Naive B cell (primary cell): Measurements from ENCODE around the gene MAN1A1. TPM values are rescaled to one million over a fixed set of nuclear protein-coding genes. Genes with fewer than 3 reads are reported as not detected.
A peak's percentile ranks its signal among the peaks of the same experiment; 100 is the strongest.

Experiments used
- ATAC-seq, 2 donors: fragments of 150-1000 bp; cut with Tn5 transposase; 2 replicates each; pipeline ENCODE4 v1.10.0; 2021; ENCODE audit warnings: low read depth in 2 of 2, mild to moderate bottlenecking in 2 of 2, moderate library complexity in 2 of 2
- DNase-seq: peaks from one replicate; pipeline ENCODE4 v3.0.0; 2022
- H3K27ac Mint-ChIP-seq, 6 donors: one replicate each; pipeline ENCODE4 v1.8.0; 2020 to 2022; ENCODE audit warnings: mild to moderate bottlenecking in 6 of 6, mixed read lengths in 6 of 6, moderate library complexity in 5 of 6, inconsistent platforms in 2 of 6
- H3K27me3 Mint-ChIP-seq, 3 donors: one replicate each; pipeline ENCODE4 v1.8.0; 2021 to 2022; ENCODE audit warnings: mixed read lengths in 3 of 3, mild to moderate bottlenecking in 1 of 3
- H3K36me3 Mint-ChIP-seq, 2 donors: one replicate each; pipeline ENCODE4 v1.8.0; 2020 to 2022; ENCODE audit warnings: mixed read lengths in 2 of 2, inconsistent platforms in 1 of 2, mild to moderate bottlenecking in 1 of 2
- H3K4me1 Mint-ChIP-seq, 3 donors: one replicate each; pipeline ENCODE4 v1.8.0; 2020 to 2022; ENCODE audit warnings: mixed read lengths in 3 of 3, inconsistent platforms in 1 of 3, mild to moderate bottlenecking in 1 of 3, moderate library complexity in 1 of 3
- H3K4me3 Mint-ChIP-seq, 8 donors: one replicate each; pipeline ENCODE4 v1.8.0; 2020 to 2022; ENCODE audit warnings: mild to moderate bottlenecking in 8 of 8, mixed read lengths in 8 of 8, moderate library complexity in 8 of 8, inconsistent platforms in 2 of 8
- H3K9me3 Mint-ChIP-seq, 7 donors: one replicate each; pipeline ENCODE4 v1.8.0; 2020 to 2022; ENCODE audit warnings: mixed read lengths in 7 of 7, mild to moderate bottlenecking in 5 of 7, inconsistent platforms in 2 of 7, moderate library complexity in 1 of 7
- polyA plus RNA-seq, 6 donors: library from polyadenylated mRNA; unstranded; fragments of 300-500 nt; fragmentation: Illumina TruSeq; gene quantifications; one replicate each; pipeline ENCODE4 v1.2.3, GENCODE V29; 2021; ENCODE audit warnings: low read depth in 6 of 6

The MAN1A1 gene
- polyA plus RNA-seq, 6 donors from 2014 or later, result 14.2 to 23.1 (median 19.0) TPM

GRCh38 chr6:119215885-119216590, 133.5 kb downstream of the MAN1A1 start:
- peak overlapping the region in 1 of 6 donors; percentile 2 for H3K27ac Mint-ChIP-seq
- H3K36me3 Mint-ChIP-seq, result no peaks in the 10 kb centered on the region
- no peaks in the 10 kb centered on the region for H3K9me3 Mint-ChIP-seq
- DNase-seq, result no peak
- ATAC-seq, result no peak
- peaks cover 0 to 3% (median 0%) of the 10 kb centered on the region in 3 donors for H3K4me1 Mint-ChIP-seq
- H3K4me3 Mint-ChIP-seq, result no peak overlapping the region
- no peaks in the 10 kb centered on the region for H3K27me3 Mint-ChIP-seq

GRCh38 chr6:119215309-119215708, 134.3 kb downstream of the MAN1A1 start:
- Mint-ChIP-seq H3K36me3 (no peaks in the 10 kb centered on the region), H3K27me3 (no peaks in the 10 kb centered on the region), H3K9me3 (no peaks in the 10 kb centered on the region), H3K4me1 (peaks cover 0 to 3% (median 0%) of the 10 kb centered on the region in 3 donors), H3K27ac (no peak overlapping the region), H3K4me3 (no peak overlapping the region)
- DNase-seq (no peak), ATAC-seq (no peak)

- no peaks in the 10 kb centered on the region for H3K27me3 Mint-ChIP-seq
Measured at GRCh38 chr6:119210596-119210995, 139.0 kb downstream of the MAN1A1 start.

GRCh38 chr6:119209452-119210205, 139.9 kb downstream of the MAN1A1 start:
- DNase-seq (no peak), ATAC-seq (no peak)
- Mint-ChIP-seq H3K27me3 (no peaks in the 10 kb centered on the region), H3K9me3 (no peaks in the 10 kb centered on the region), H3K36me3 (peaks cover 0 to 5% of the 10 kb centered on the region in 2 donors), H3K4me1 (peaks cover 13 to 23% (median 19%) of the 10 kb centered on the region in 3 donors), H3K4me3 (no peak overlapping the region), H3K27ac (no peak overlapping the region)

More at GRCh38 chr6:119210596-119210995, 139.0 kb downstream of the MAN1A1 start:
- Mint-ChIP-seq H3K36me3 (peaks cover 0 to 5% of the 10 kb centered on the region in 2 donors), H3K27ac (peak overlapping the region in 1 of 6 donors; percentile 36), H3K4me1 (peaks cover 13 to 24% (median 19%) of the 10 kb centered on the region in 3 donors), H3K9me3 (no peaks in the 10 kb centered on the region), H3K4me3 (no peak overlapping the region)
- DNase-seq (no peak), ATAC-seq (no peak)

GRCh38 chr6:119207971-119208725, 141.4 kb downstream of the MAN1A1 start:
- no peaks in the 10 kb centered on the region for H3K27me3 Mint-ChIP-seq
- H3K27ac Mint-ChIP-seq, result no peak overlapping the region
- H3K9me3 Mint-ChIP-seq, result no peaks in the 10 kb centered on the region
- ATAC-seq (no peak), DNase-seq (no peak)
- peaks cover 7 to 11% of the 10 kb centered on the region in 2 donors for H3K36me3 Mint-ChIP-seq
- H3K4me3 Mint-ChIP-seq, result no peak overlapping the region
- peaks cover 13 to 21% (median 19%) of the 10 kb centered on the region in 3 donors for H3K4me1 Mint-ChIP-seq

GRCh38 chr6:119207327-119207726, 142.2 kb downstream of the MAN1A1 start:
- Mint-ChIP-seq H3K9me3 (no peaks in the 10 kb centered on the region), H3K27me3 (no peaks in the 10 kb centered on the region), H3K36me3 (peaks cover 15 to 19% of the 10 kb centered on the region in 2 donors), H3K27ac (peak overlapping the region in 1 of 6 donors; percentile 75), H3K4me3 (no peak overlapping the region), H3K4me1 (peaks cover 13 to 21% (median 19%) of the 10 kb centered on the region in 3 donors)
- ATAC-seq (no peak), DNase-seq (no peak)

GRCh38 chr6:119205911-119206618, 143.5 kb downstream of the MAN1A1 start:
- ATAC-seq, result peak; percentile 59 to 78

GRCh38 chr6:119204719-119205118, 144.8 kb downstream of the MAN1A1 start:
- DNase-seq (no peak), ATAC-seq (no peak)
- Mint-ChIP-seq H3K9me3 (no peaks in the 10 kb centered on the region), H3K27ac (no peak overlapping the region), H3K27me3 (no peaks in the 10 kb centered on the region), H3K36me3 (peaks cover 26 to 28% of the 10 kb centered on the region in 2 donors), H3K4me1 (peaks cover 13 to 21% (median 19%) of the 10 kb centered on the region in 3 donors), H3K4me3 (no peak overlapping the region)

More at GRCh38 chr6:119205911-119206618, 143.5 kb downstream of the MAN1A1 start:
- Mint-ChIP-seq H3K4me3 (no peak overlapping the region), H3K27ac (peak overlapping the region in 5 of 6 donors; percentile 2 to 89 (median 58)), H3K9me3 (no peaks in the 10 kb centered on the region), H3K27me3 (no peaks in the 10 kb centered on the region), H3K4me1 (peaks cover 13 to 21% (median 19%) of the 10 kb centered on the region in 3 donors), H3K36me3 (peaks cover 21 to 22% of the 10 kb centered on the region in 2 donors)
- DNase-seq, result peak; percentile 3

GRCh38 chr6:119201480-119201879, 148.1 kb downstream of the MAN1A1 start:
- H3K36me3 Mint-ChIP-seq, result peaks cover 31 to 38% of the 10 kb centered on the region in 2 donors
- no peaks in the 10 kb centered on the region for H3K9me3 Mint-ChIP-seq
- H3K27ac Mint-ChIP-seq, result no peak overlapping the region
- ATAC-seq (no peak), DNase-seq (no peak)
- no peaks in the 10 kb centered on the region for H3K27me3 Mint-ChIP-seq
- no peak overlapping the region for H3K4me3 Mint-ChIP-seq
- peaks cover 8% of the 10 kb centered on the region in 3 donors for H3K4me1 Mint-ChIP-seq

GRCh38 chr6:119200512-119201175, 148.9 kb downstream of the MAN1A1 start:
- no peaks in the 10 kb centered on the region for H3K9me3 Mint-ChIP-seq
- H3K27ac Mint-ChIP-seq, result no peak overlapping the region
- DNase-seq (no peak), ATAC-seq (no peak)
- no peaks in the 10 kb centered on the region for H3K27me3 Mint-ChIP-seq
- no peak overlapping the region for H3K4me3 Mint-ChIP-seq
- H3K4me1 Mint-ChIP-seq, result peaks cover under 1% of the 10 kb centered on the region in 3 donors
- peaks cover 37 to 38% of the 10 kb centered on the region in 2 donors for H3K36me3 Mint-ChIP-seq

- no peak overlapping the region for H3K4me3 Mint-ChIP-seq
Measured at GRCh38 chr6:119197271-119197670, 152.3 kb downstream of the MAN1A1 start.

GRCh38 chr6:119196715-119197114, 152.8 kb downstream of the MAN1A1 start:
- H3K27ac Mint-ChIP-seq, result peak overlapping the region in 1 of 6 donors; percentile 2
- peaks cover 36 to 40% of the 10 kb centered on the region in 2 donors for H3K36me3 Mint-ChIP-seq
- H3K27me3 Mint-ChIP-seq, result no peaks in the 10 kb centered on the region
- no peaks in the 10 kb centered on the region for H3K4me1 Mint-ChIP-seq
- H3K9me3 Mint-ChIP-seq, result no peaks in the 10 kb centered on the region
- no peak overlapping the region for H3K4me3 Mint-ChIP-seq
- ATAC-seq, result no peak
- DNase-seq, result no peak

More at GRCh38 chr6:119197271-119197670, 152.3 kb downstream of the MAN1A1 start:
- Mint-ChIP-seq H3K36me3 (peaks cover 36 to 41% of the 10 kb centered on the region in 2 donors), H3K4me1 (no peaks in the 10 kb centered on the region), H3K9me3 (no peaks in the 10 kb centered on the region), H3K27me3 (no peaks in the 10 kb centered on the region), H3K27ac (peak overlapping the region in 1 of 6 donors; percentile 58)
- no peak for ATAC-seq
- no peak for DNase-seq
